Heart right ventricle (tissue), 16 donors: Measurements from ENCODE around the gene ZNF99. TPM values are rescaled to one million over a fixed set of nuclear protein-coding genes. Genes with fewer than 3 reads are reported as not detected.

Source experiments
- ATAC-seq, 8 donors: fragments of 200-7000 bp; cut with Tn5 transposase; one replicate each; pipeline ENCODE4 v1.9.1; 2020; ENCODE audit warnings: mild to moderate bottlenecking in 8 of 8, moderate library complexity in 8 of 8, moderate number of reproducible peaks in 1 of 8
- DNase-seq, 2 donors: peaks; one replicate each; pipeline ENCODE4 v3.0.0-alpha.2; 2020
- H3K27ac ChIP-seq, 10 donors: fragments of 200-600 bp; sonication (generic) in 2 of 10; one replicate each; pipeline versions ENCODE4 v1.5.0 to v1.8.0; 2020 to 2022; ENCODE audit warnings: mild to moderate bottlenecking in 3 of 10
- H3K27me3 ChIP-seq, 7 donors: fragments of 200-600 bp; one replicate each; pipeline ENCODE4 v1.8.0; 2021 to 2022; ENCODE audit warnings: mild to moderate bottlenecking in 2 of 7
- H3K36me3 ChIP-seq, 9 donors: fragments of 200-600 bp; sonication (generic) in 1 of 9; one replicate each; pipeline versions ENCODE4 v1.5.0 to v1.8.0; 2020 to 2022; ENCODE audit warnings: mild to moderate bottlenecking in 2 of 9
- H3K4me1 ChIP-seq, 9 donors: fragments of 200-600 bp; sonication (generic) in 1 of 9; one replicate each; pipeline versions ENCODE4 v1.5.0 to v1.8.0; 2020 to 2022; ENCODE audit warnings: mild to moderate bottlenecking in 4 of 9
- H3K4me3 ChIP-seq, 10 donors: fragments of 200-600 bp; sonication (generic) in 2 of 10; one replicate each; pipeline versions ENCODE4 v1.5.0 to v1.8.0; 2020 to 2022; ENCODE audit warnings: mild to moderate bottlenecking in 7 of 10, moderate library complexity in 2 of 10
- H3K9me3 ChIP-seq, 11 donors: fragments of 200-600 bp in 10 of 11; sonication (generic) in 2 of 11; one replicate each; pipeline versions ENCODE4 v1.5.0 to v1.8.0; 2013 to 2022; ENCODE audit warnings: mild to moderate bottlenecking in 2 of 11, control low read depth in 1 of 11, moderate library complexity in 1 of 11
- CTCF ChIP-seq, 9 donors: fragments of 200-600 bp; sonication (generic) in 2 of 9; IDR thresholded peaks; one replicate each; pipeline versions ENCODE4 v1.5.0 to v1.8.0; 2021 to 2022; ENCODE audit warnings: antibody characterized with exemption in 9 of 9, mild to moderate bottlenecking in 5 of 9, moderate library complexity in 1 of 9
- WGBS, 2 donors: extraction: QIAGEN DNeasy Blood & Tissue Kit; methylation state at CpG; one replicate each; pipeline ENCODE4 v1.1.7; 2013; ENCODE audit warnings: inconsistent platforms in 1 of 2; 5-methylcytosine and 5-hydroxymethylcytosine counted together
- intact Hi-C, 10 donors: fragments of 100-400 bp; cut with DNase I; formaldehyde crosslinking; loops; one replicate each; pipeline versions ENCODE4 v1.11.1 to v1.14.2; 2022
- long read RNA-seq, 3 donors: library from polyadenylated mRNA; unstranded; transcript quantifications; one replicate each; pipeline ENCODE4 v2.0.0, GENCODE V29; 2020 to 2021
- polyA plus RNA-seq, 2 donors: library from polyadenylated mRNA; stranded (reverse); fragments of 200-250 nt; gene quantifications; one replicate each; pipeline ENCODE4 v1.2.3, GENCODE V29; 2013
- total RNA-seq, 10 donors: library from RNA; stranded (reverse); fragmentation: NEBNext Ultra II Directional in 3 of 10; extraction: Animal tissue kit (Norgen Biotek cat#: 25700) in 3 of 10; gene quantifications; one replicate each; pipeline versions ENCODE4 v1.2.1 to v1.2.4, GENCODE V29; 2021 to 2023
- donor health status: Arrhythmogenic right ventricular cardiomyopathy.
- donor health status: ischemic (EF 13 %, LVEDD 7.1; RV severe dilation, severe dysfunction).
- donor health status: healthy with polysubstance abuse.
- donor health status: DM: no; HTN: yes; CAD: no.
- donor health status: DM: no; HTN: no; CAD: no.
- donor health status: ischemic (EF 25% LVEDD 6.9; RV normal size, moderate dysfunction).
- donor health status: ischemic (EF 25% LVEDD 5.7; RV mildly dilated, moderate dysfunction).
- donor health status: healthy.
- donor health status: DM: yes; HTN: yes; CAD: no.
- donor health status: Ischemic cardiomyopathy.
- donor health status: ischemic (EF 35%, LVEDD 5.7; RV mildly dilated, moderate dysfunction).
- donor health status: nonischemic (EF 11% LVEDD 7.7; RV severe dilation, severe dysfunction).
- donor health status: DM: yes; HTN: yes; CAD: no.
- donor health status: PGD.
- donor health status: ischemic (EF 29% LVEDD 5.4; RV normal size, mild dysfunction).
- donor health status: nonischemic (EF 23%, LVEDD 6.1; RV moderate dilation, normal function).

ZNF99 gene
- under 1 TPM in 9 of 10 donors, not detected in 1; 0.04 to 0.29 (median 0.08) TPM for total RNA-seq
- polyA plus RNA-seq: under 1 TPM; 0.04 to 0.15 TPM
- long read RNA-seq, donor 1: 0 reads
- long read RNA-seq, donor 2: 0 reads
- long read RNA-seq, donor 3: 0 reads

DNA sequence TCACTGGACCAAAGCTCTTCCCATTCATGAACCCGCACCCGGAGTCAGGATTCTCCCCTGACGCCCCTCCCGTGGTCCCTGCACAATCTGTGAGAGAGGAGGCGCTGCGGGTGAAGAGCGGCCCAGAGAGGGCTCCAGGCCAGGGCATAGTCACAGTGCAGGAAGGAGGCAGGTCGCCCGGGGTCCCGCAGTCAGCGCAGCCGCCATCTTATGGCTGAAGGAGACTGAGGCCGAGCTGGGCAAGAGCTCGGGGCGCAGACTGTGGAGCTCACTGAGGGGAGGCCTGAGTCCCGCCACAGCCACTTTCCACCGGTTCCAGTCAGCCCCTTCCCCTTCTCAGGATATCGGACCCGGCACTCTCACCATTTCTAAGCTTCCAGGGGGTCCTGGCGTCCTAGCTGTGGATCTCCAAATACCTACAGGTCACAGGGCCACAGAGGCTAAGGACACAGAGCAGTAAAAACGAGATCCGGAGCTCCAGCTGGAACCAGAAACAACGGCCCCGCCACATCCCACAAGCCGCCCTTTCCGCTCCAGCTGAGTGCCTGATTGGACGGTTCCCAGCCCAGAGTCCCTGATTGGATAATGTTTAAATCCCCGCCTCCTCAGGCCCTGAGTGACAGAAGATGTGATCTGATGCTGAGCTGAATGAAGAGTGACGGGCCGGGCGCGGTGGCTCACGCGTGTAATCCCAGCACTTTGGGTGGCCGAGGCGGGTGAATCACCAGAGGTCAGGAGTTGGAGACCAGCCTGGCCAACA lies at the start of gene ZNF99:
ZNF99 (minus strand) TSS at position 501 of the 760 bp plus-strand sequence; CDS start at position 366, 135 bp downstream.
- H3K36me3 ChIP-seq: no peaks in the 10 kb centered on the region
- WGBS, 2 donors: 2 to 5% methylated on average over 36 of the region's 36 CpGs
- H3K27ac ChIP-seq: peak within 1 kb of the TSS in 3 of 10 donors; percentile 27 to 58 (median 50)
- no peaks in the 10 kb centered on the region for H3K4me1 ChIP-seq
- H3K9me3 ChIP-seq: peaks cover 0 to 54% (median 0%) of the 10 kb centered on the region in 11 donors
- peak within 1 kb of the TSS in 9 of 10 donors; percentile 35 to 70 (median 57) for H3K4me3 ChIP-seq
- TF ChIP-seq CTCF (IDR thresholded peaks at IDR 0.05): no peak
- DNase-seq: peak; percentile 68 to 87
- intact Hi-C loops: no loop called here
- peaks cover 0 to 5% (median 0%) of the 10 kb centered on the region in 7 donors for H3K27me3 ChIP-seq
- peak; percentile 94 to 99 (median 97) for ATAC-seq

DNA sequence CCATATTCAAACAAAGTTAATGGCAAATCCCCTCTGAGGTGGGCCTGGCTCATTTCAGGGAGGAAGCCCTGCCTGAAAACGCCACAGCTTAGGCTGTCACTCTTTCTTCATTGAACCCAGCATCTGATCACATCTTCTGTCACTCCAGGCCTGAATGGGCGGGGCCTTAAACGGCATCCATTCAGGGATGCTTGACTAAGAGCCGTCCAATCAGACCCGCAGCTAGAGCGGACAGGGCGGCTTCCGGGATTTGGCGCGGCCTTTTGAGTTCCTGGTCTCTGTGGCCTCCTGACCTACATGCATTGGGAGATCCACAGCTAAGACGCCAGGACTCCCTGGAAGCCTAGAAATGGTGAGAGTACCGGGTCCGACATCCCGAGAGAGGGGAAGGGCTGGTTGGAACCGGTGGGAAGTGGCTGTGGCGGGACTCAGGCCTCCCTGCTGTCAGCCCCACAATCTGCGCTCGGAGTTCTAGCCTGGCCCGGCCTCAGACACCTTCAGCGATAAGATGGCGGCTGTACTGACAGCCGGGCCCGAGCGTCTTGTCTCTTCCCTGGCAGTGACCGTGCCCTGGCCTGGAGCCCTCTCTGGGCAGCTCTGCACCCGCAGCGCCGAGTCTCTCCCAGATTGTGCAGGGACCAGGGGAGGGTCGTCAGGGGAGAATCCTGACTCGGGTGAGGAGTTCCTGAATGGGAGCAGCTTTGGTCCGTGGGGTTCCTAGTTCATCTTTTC lies 48.2 kb upstream of the ZNF99 start, which contains the start of gene ZNF723:
ZNF723 (plus strand) TSS at position 261 of the 732 bp plus-strand sequence; CDS start at position 350, 89 bp downstream.
- Histone ChIP-seq H3K27me3 (peaks cover 0 to 10% (median 0%) of the 10 kb centered on the region in 7 donors), H3K27ac (no peak within 1 kb of the TSS), H3K9me3 (peaks cover 0 to 95% (median 0%) of the 10 kb centered on the region in 11 donors), H3K36me3 (no peaks in the 10 kb centered on the region), H3K4me3 (no peak within 1 kb of the TSS), H3K4me1 (no peaks in the 10 kb centered on the region)
- DNase-seq (no peak), ATAC-seq (no peak)
- intact Hi-C loops: no loop called here
- no peak for TF ChIP-seq CTCF (IDR thresholded peaks at IDR 0.05)
- 9 to 14% methylated on average over 31 of the region's 31 CpGs for WGBS, 2 donors

GRCh38 chr19:22831211-22831610 lies 47.3 kb upstream of the ZNF99 start:
- intact Hi-C loops: no loop called here
- ATAC-seq (no peak), DNase-seq (no peak)
- Histone ChIP-seq H3K9me3 (peaks cover 0 to 96% (median 0%) of the 10 kb centered on the region in 11 donors), H3K4me1 (no peaks in the 10 kb centered on the region), H3K4me3 (no peak overlapping the region), H3K27ac (no peak overlapping the region), H3K27me3 (peaks cover 0 to 10% (median 0%) of the 10 kb centered on the region in 7 donors), H3K36me3 (no peaks in the 10 kb centered on the region)
- no peak for TF ChIP-seq CTCF (IDR thresholded peaks at IDR 0.05)
- 93 to 95% methylated on average over 11 of the region's 11 CpGs for WGBS, 2 donors

- no peak overlapping the region for H3K27ac ChIP-seq
- H3K36me3 ChIP-seq: no peaks in the 10 kb centered on the region
- intact Hi-C loops: no loop called here
- peaks cover 0 to 78% (median 0%) of the 10 kb centered on the region in 11 donors for H3K9me3 ChIP-seq
- H3K4me3 ChIP-seq: no peak overlapping the region
- no peak for TF ChIP-seq CTCF (IDR thresholded peaks at IDR 0.05)
- no peak for ATAC-seq
- 72 to 81% methylated on average over 2 of the region's 2 CpGs for WGBS, 2 donors
- H3K27me3 ChIP-seq: peaks cover 0 to 10% (median 0%) of the 10 kb centered on the region in 7 donors
- no peaks in the 10 kb centered on the region for H3K4me1 ChIP-seq
- DNase-seq: no peak
These were observed 30.2 kb upstream of the ZNF99 start for GRCh38 chr19:22814124-22814523.
